ENCODE measurements around the gene UBE2L6. TPM values are rescaled to one million over a fixed set of nuclear protein-coding genes. Genes with fewer than 3 reads are reported as not detected.

Gene UBE2L6
- total RNA-seq, 1 donor from 2014 or later = 38.3 TPM

Other genes starting within 250 kb of the UBE2L6 start
- 91.3 and 157 TPM in 2 replicates for gene TNKS1BP1, start 242.7 kb downstream of the UBE2L6 start, total RNA-seq
- gene SSRP1, start 231.8 kb downstream of the UBE2L6 start, total RNA-seq = 55.0 and 120 TPM in 2 replicates
- gene P2RX3, start 229.3 kb downstream of the UBE2L6 start, total RNA-seq = not detected in 2 replicates
- not detected in 2 replicates for gene PRG3, start 186.5 kb downstream of the UBE2L6 start, total RNA-seq
- gene PRG2, start 177.0 kb downstream of the UBE2L6 start, total RNA-seq = not detected in 2 replicates
- gene SLC43A3, start 140.6 kb downstream of the UBE2L6 start, total RNA-seq = 46.4 and 47.9 TPM in 2 replicates
- 0.05 TPM in 1 of 2 replicates, not detected in the other for gene RTN4RL2, start 107.1 kb downstream of the UBE2L6 start, total RNA-seq
- gene SLC43A1, start 52.0 kb downstream of the UBE2L6 start, total RNA-seq = 1.2 TPM in 2 replicates
- 16.6 and 59.0 TPM in 2 replicates for gene TIMM10, start 36.9 kb downstream of the UBE2L6 start, total RNA-seq
- not detected in 2 replicates for gene SMTNL1, start 30.1 kb downstream of the UBE2L6 start, total RNA-seq
- gene SERPING1, start 30.0 kb upstream of the UBE2L6 start, total RNA-seq = 4.2 and 61.4 TPM in 2 replicates
- 0.35 TPM in 1 of 2 replicates, not detected in the other for gene YPEL4, start 82.2 kb upstream of the UBE2L6 start, total RNA-seq
- 20.3 and 34.6 TPM in 2 replicates for gene CLP1, start 90.1 kb upstream of the UBE2L6 start, total RNA-seq
- gene ZDHHC5, start 100.4 kb upstream of the UBE2L6 start, total RNA-seq = 45.1 and 79.9 TPM in 2 replicates
- 11.5 and 16.1 TPM in 2 replicates for gene MED19, start 144.5 kb upstream of the UBE2L6 start, total RNA-seq
- 61.1 and 78.2 TPM in 2 replicates for gene TMX2, start 144.9 kb upstream of the UBE2L6 start, total RNA-seq
- 48.1 and 94.8 TPM in 2 replicates for gene SELENOH, start 173.8 kb upstream of the UBE2L6 start, total RNA-seq
- gene BTBD18, start 184.1 kb upstream of the UBE2L6 start, total RNA-seq = not detected in 2 replicates
- 157 and 260 TPM in 2 replicates for gene CTNND1, start 194.1 kb upstream of the UBE2L6 start, total RNA-seq

Data from renal cortical epithelial cell (primary cell).